HepG2 (cell line): Measurements from ENCODE around the gene ITGB1. TPM values are rescaled to one million over a fixed set of nuclear protein-coding genes. Genes with fewer than 3 reads are reported as not detected.

Source experiments
- ATAC-seq: fragments of 200-7000 bp; cut with Tn5 transposase; 3 replicates; pipeline ENCODE4 v1.9.1; 2020; ENCODE audit warnings: mild to moderate bottlenecking, moderate library complexity
- BruUV-seq: library from RNA; stranded (reverse); fragments of 400-500 nt; replicated peaks from 2 replicates; lab custom pipeline; 2021; lab: Mats Ljungman, UMichigan
- CTCF ChIA-PET: fragments of 300-600 bp; formaldehyde crosslinking; extraction: SDS; loops from one replicate; lab custom pipeline; 2021; ENCODE audit warnings: low total read pairs, inconsistent platforms, low intra/inter-chr PET ratio; lab: Yijun Ruan, JAX
- POLR2A ChIA-PET: fragments of 350-600 bp; sonication (Branson Sonifier 250); formaldehyde crosslinking; loops from one replicate; lab custom pipeline; 2020; ENCODE audit warnings: antibody characterized with exemption, inconsistent platforms; lab: Yijun Ruan, JAX
- DNase-seq: peaks from one replicate; pipeline ENCODE4 v3.0.0-alpha.2; 2015; ENCODE audit warnings: low spot score
- FAIRE-seq: peaks from 3 replicates; lab custom pipeline; 2011; peaks lifted over from hg19 to GRCh38; lab: Jason Lieb, UNC
- H2AFZ ChIP-seq: one replicate; pipeline ENCODE4 v1.6.1; 2011; ENCODE audit warnings: low read length, inconsistent platforms
- H3K27ac ChIP-seq: fragments of 300-600 bp; 3 replicates; pipeline ENCODE4 v1.8.0; 2011; ENCODE audit warnings: mixed run types, mild to moderate bottlenecking, mixed read lengths, low read length, inconsistent platforms; ENCODE audit not compliant: insufficient read depth; ENCODE audit errors: extremely low read length
- H3K27me3 ChIP-seq, 2 experiments: fragments of 200-600 bp in 1 of 2; 2 replicates in 1 of 2; 3 replicates in 1 of 2; pipeline versions ENCODE4 v1.6.0 to v1.8.0; 2011; ENCODE audit warnings: low read length in 2 of 2, mild to moderate bottlenecking in 2 of 2, moderate library complexity in 2 of 2, inconsistent platforms in 1 of 2; ENCODE audit not compliant: insufficient read depth in 2 of 2, control insufficient read depth in 1 of 2
- H3K36me3 ChIP-seq, 2 experiments: fragments of 200-600 bp in 1 of 2; replicated peaks in 1 of 2; 2 replicates in 1 of 2; 3 replicates in 1 of 2; pipeline versions ENCODE4 v1.5.1 to v1.8.0; 2011; ENCODE audit warnings: low read length in 2 of 2, inconsistent platforms in 1 of 2; ENCODE audit not compliant: insufficient read depth in 2 of 2, control insufficient read depth in 1 of 2
- H3K4me1 ChIP-seq: 2 replicates; pipeline ENCODE4 v1.5.1; 2012; ENCODE audit warnings: low read length, inconsistent platforms; ENCODE audit not compliant: insufficient read depth
- H3K4me2 ChIP-seq: 2 replicates; pipeline ENCODE4 v1.6.0; 2011; ENCODE audit warnings: low read depth, low read length, inconsistent platforms
- H3K4me3 ChIP-seq, 3 experiments: fragments of 200-600 bp in 1 of 3; sonication (generic), shearing (Covaris generic) in 1 of 3; replicated peaks in 1 of 3; 2 replicates each; pipeline ENCODE4 v1.5.1; 2011 to 2016; ENCODE audit warnings: low read length in 3 of 3, inconsistent platforms in 2 of 3, low read depth in 2 of 3, mild to moderate bottlenecking in 2 of 3, control low read depth in 1 of 3, mixed read lengths in 1 of 3; ENCODE audit not compliant: insufficient read depth in 1 of 3
- H3K79me2 ChIP-seq: one replicate; pipeline ENCODE4 v1.6.1; 2011; ENCODE audit warnings: low read length, inconsistent platforms; ENCODE audit not compliant: insufficient read depth
- H3K9ac ChIP-seq: 2 replicates; pipeline ENCODE4 v1.6.0; 2011; ENCODE audit warnings: mild to moderate bottlenecking, low read depth, low read length, inconsistent platforms; ENCODE audit not compliant: insufficient read depth
- H3K9me3 ChIP-seq: 2 replicates; pipeline ENCODE4 v1.5.1; 2012; ENCODE audit warnings: mild to moderate bottlenecking, low read length
- H4K20me1 ChIP-seq: 2 replicates; pipeline ENCODE4 v1.6.0; 2011; ENCODE audit warnings: inconsistent platforms, mild to moderate bottlenecking, low read length, moderate library complexity; ENCODE audit not compliant: insufficient read depth
- NR2F6 ChIP-seq, 2 experiments: IDR thresholded peaks; 2 replicates each; pipeline ENCODE4 v1.6.1; 2016; ENCODE audit warnings: antibody characterized with exemption in 1 of 2, mild to moderate bottlenecking in 1 of 2
- TGIF2 ChIP-seq: IDR thresholded peaks from 2 replicates; pipeline ENCODE4 v1.6.1; 2016; ENCODE audit warnings: control low read depth, missing compliant biosample characterization
- ZNF503 ChIP-seq: sonication (generic); formaldehyde crosslinking; IDR thresholded peaks from 2 replicates; pipeline ENCODE4 v1.4.0; 2020; ENCODE audit warnings: missing genetic modification reagents
- ZNF574 ChIP-seq: sonication (generic); formaldehyde crosslinking; IDR thresholded peaks from 2 replicates; pipeline ENCODE4 v1.4.0; 2020; ENCODE audit warnings: missing genetic modification reagents
- ZNF605 ChIP-seq: sonication (generic); formaldehyde crosslinking; IDR thresholded peaks from 2 replicates; pipeline ENCODE4 v1.8.0; 2022; ENCODE audit warnings: mild to moderate bottlenecking, missing genetic modification reagents
- WGBS: methylation state at CpG from one replicate; pipeline ENCODE4 v1.1.6; 2017; ENCODE audit warnings: low lambda C conversion rate; 5-methylcytosine and 5-hydroxymethylcytosine counted together
- in situ Hi-C: cut with HindIII; loops from 2 replicates; pipeline ENCODE4 v1.10.0; 2017; ENCODE audit warnings: low pct_unique_long_range_greater_than_20kb; ENCODE audit not compliant: extremely low pct_ligation_motif_present
- intact Hi-C: fragments of 100-400 bp; cut with micrococcal nuclease; formaldehyde crosslinking; loops from one replicate; pipeline ENCODE4 v1.10.0; 2022; ENCODE audit not compliant: unreplicated experiment
- polyA plus RNA-seq, 8 experiments: library from polyadenylated mRNA; depleted of rRNA in 3 of 8; stranded (reverse) in 7 of 8; unstranded in 1 of 8; fragments of >200 nt; fragmentation: Illumina TruSeq in 4 of 8; extraction: Trizol in 4 of 8; gene quantifications; 2 replicates each; pipeline versions ENCODE4 v1.2.1 to v1.2.3, GENCODE V29; 2011 to 2016; ENCODE audit warnings: low read depth in 4 of 8, missing spikeins in 1 of 8, mixed read lengths in 1 of 8; ENCODE audit not compliant: insufficient read depth in 1 of 8
- total RNA-seq, 5 experiments: library from RNA; depleted of rRNA; stranded (reverse); fragments of >200 nt; fragmentation: Illumina TruSeq; extraction: Trizol; gene quantifications; 2 replicates each; pipeline ENCODE4 v1.2.3, GENCODE V29; 2016; ENCODE audit warnings: low read depth in 1 of 5
- TF ChIP-seq, protein P1 (sequence below): sonication (generic); formaldehyde crosslinking; IDR thresholded peaks from 2 replicates; pipeline ENCODE4 v1.5.1; 2020; ENCODE audit warnings: mild to moderate bottlenecking, missing genetic modification reagents, borderline replicate concordance
- TF ChIP-seq, protein P2 (sequence below), 2 experiments: sonication (generic) in 1 of 2; formaldehyde crosslinking in 1 of 2; IDR thresholded peaks; 2 replicates each; pipeline versions ENCODE4 v1.5.1 to v1.6.1; 2011 to 2020; ENCODE audit warnings: borderline replicate concordance in 1 of 2, low read depth in 1 of 2, low read length in 1 of 2, mild to moderate bottlenecking in 1 of 2, missing genetic modification reagents in 1 of 2, moderate library complexity in 1 of 2

ITGB1 gene
- total and polyA plus RNA-seq, 2 of the 13 experiments (the other 11 are each of a cell fraction or from before 2014, with no cell fraction given) = 190 to 204 TPM

DNA sequence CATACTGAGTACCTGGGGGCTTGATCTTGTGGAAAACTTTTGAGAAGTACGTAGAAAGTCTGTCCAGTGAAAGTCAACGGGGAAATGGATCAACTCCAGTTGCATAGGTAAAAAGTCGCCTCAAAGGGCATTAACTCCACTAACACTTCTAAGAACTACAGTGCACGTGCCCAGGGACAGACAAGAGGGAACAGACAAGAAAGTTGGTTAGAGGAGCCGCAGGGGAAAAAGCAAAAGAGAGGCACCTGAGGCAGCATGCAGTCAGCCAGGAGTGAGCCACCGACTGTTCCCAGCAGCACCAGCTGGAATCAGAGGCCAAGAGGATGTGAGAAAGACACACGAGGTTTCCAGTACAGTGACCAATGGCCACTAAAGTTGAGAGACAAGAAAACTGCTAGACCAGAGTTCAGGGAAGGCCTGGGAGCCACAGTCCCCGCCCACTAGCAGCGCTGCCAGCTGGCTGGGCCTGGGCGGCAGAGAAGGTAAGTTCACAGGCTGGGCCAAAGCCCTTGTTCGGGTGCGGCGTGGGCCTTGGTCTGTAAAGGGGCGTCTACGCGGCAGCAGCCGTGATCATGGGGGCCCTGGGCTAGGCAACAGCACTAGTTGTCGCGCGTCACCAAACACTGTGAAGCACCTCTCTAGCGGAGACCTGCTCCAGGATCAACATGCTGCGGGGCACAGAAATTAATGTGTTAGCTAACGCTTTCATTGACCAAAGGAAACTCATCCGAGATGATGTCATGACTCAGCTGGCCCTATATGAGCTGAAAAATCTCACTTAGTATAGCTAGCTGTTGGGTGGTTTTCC, 14.0 kb downstream of the ITGB1 start:
- Histone ChIP-seq H3K4me2 (peak overlapping the region; percentile 87), H2AFZ (no peak overlapping the region), H3K79me2 (peaks cover 94% of the 10 kb centered on the region), H3K27me3 (no peaks in the 10 kb centered on the region), H3K9ac (peak overlapping the region; percentile 68), H3K9me3 (no peaks in the 10 kb centered on the region), H3K4me1 (peaks cover 98% of the 10 kb centered on the region), H3K27ac (peak overlapping the region; percentile 67), H3K4me3 (peak overlapping the region; percentile 31 to 68 (median 48); a peak in 5 of 6 replicates), H3K36me3 (peaks cover 0 to 1% of the 10 kb centered on the region in 2 experiments; a peak in 1 of 5 replicates), H4K20me1 (peaks cover 54% of the 10 kb centered on the region)
- BruUV-seq = no TSS peak
- POLR2A ChIA-PET = interaction anchor here (1.1 to 2.8 kb wide), 6 partner anchors 10 to 62 kb away, joined by 3 to 18 read pairs (median 10); partner anchors contain the start of gene ITGB1
- 16% methylated on average over 14 of the region's 24 CpGs for WGBS
- intact Hi-C loops = loop anchor here (5.0 kb wide), 1 partner anchor 38 kb away; no protein-coding TSS in a partner anchor
- ATAC-seq = peak; percentile 96
- CTCF ChIA-PET = no interaction called here
- peak; percentile 86 for FAIRE-seq
- in situ Hi-C loops = no loop called here
- peak; percentile 91 for DNase-seq
- TF ChIP-seq, protein P1, sequence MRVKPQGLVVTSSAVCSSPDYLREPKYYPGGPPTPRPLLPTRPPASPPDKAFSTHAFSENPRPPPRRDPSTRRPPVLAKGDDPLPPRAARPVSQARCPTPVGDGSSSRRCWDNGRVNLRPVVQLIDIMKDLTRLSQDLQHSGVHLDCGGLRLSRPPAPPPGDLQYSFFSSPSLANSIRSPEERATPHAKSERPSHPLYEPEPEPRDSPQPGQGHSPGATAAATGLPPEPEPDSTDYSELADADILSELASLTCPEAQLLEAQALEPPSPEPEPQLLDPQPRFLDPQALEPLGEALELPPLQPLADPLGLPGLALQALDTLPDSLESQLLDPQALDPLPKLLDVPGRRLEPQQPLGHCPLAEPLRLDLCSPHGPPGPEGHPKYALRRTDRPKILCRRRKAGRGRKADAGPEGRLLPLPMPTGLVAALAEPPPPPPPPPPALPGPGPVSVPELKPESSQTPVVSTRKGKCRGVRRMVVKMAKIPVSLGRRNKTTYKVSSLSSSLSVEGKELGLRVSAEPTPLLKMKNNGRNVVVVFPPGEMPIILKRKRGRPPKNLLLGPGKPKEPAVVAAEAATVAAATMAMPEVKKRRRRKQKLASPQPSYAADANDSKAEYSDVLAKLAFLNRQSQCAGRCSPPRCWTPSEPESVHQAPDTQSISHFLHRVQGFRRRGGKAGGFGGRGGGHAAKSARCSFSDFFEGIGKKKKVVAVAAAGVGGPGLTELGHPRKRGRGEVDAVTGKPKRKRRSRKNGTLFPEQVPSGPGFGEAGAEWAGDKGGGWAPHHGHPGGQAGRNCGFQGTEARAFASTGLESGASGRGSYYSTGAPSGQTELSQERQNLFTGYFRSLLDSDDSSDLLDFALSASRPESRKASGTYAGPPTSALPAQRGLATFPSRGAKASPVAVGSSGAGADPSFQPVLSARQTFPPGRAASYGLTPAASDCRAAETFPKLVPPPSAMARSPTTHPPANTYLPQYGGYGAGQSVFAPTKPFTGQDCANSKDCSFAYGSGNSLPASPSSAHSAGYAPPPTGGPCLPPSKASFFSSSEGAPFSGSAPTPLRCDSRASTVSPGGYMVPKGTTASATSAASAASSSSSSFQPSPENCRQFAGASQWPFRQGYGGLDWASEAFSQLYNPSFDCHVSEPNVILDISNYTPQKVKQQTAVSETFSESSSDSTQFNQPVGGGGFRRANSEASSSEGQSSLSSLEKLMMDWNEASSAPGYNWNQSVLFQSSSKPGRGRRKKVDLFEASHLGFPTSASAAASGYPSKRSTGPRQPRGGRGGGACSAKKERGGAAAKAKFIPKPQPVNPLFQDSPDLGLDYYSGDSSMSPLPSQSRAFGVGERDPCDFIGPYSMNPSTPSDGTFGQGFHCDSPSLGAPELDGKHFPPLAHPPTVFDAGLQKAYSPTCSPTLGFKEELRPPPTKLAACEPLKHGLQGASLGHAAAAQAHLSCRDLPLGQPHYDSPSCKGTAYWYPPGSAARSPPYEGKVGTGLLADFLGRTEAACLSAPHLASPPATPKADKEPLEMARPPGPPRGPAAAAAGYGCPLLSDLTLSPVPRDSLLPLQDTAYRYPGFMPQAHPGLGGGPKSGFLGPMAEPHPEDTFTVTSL = 0 out of 2 replicates have a peak, but pooled peaks have one; percentile 5
- TF ChIP-seq ZNF503 = no peak
- TF ChIP-seq NR2F6 (IDR thresholded peaks at IDR 0.05) = no peak; the same call in 1 of the 2 replicates
- peak; percentile 40; the same call in 1 of the 2 replicates for TF ChIP-seq NR2F6 (CRISPR knock-in tag; IDR thresholded peaks at IDR 0.05)
- peak; percentile 50; the same call in 1 of the 2 replicates for TF ChIP-seq ZNF574
- TF ChIP-seq TGIF2 (CRISPR knock-in tag) = peak; percentile 69
- TF ChIP-seq, protein P2, sequence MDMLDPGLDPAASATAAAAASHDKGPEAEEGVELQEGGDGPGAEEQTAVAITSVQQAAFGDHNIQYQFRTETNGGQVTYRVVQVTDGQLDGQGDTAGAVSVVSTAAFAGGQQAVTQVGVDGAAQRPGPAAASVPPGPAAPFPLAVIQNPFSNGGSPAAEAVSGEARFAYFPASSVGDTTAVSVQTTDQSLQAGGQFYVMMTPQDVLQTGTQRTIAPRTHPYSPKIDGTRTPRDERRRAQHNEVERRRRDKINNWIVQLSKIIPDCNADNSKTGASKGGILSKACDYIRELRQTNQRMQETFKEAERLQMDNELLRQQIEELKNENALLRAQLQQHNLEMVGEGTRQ (IDR thresholded peaks at IDR 0.05; ENCODE audit: low read depth, low read length) = no peak
- TF ChIP-seq, protein P2 (CRISPR knock-in tag; IDR thresholded peaks at IDR 0.05; ENCODE audit: borderline replicate concordance) = peak; percentile 32; the same call in 1 of the 2 replicates
- TF ChIP-seq ZNF605 (CRISPR knock-in tag) = peak; percentile 76; the same call in 1 of the 2 replicates
